Measurements from ENCODE around the gene LSAMP.

LSAMP gene

GRCh38 chr3:116285781-116286421 is 159.4 kb downstream of the LSAMP start:
- in situ Hi-C loops (cut with HindIII; ENCODE audit: low sequenced_read_pairs) = loop anchor here (5.0 kb wide), 1 partner anchor 36 kb away; no protein-coding TSS in a partner anchor
- no peak for TF ChIP-seq CTCF (IDR thresholded peaks at IDR 0.05; ENCODE audit: low read depth, low read length, missing control alignments)
- H3K4me3 ChIP-seq (ENCODE audit: low read depth, low read length) = no peak overlapping the region
- DNase-seq (ENCODE audit: low read depth) = no peak

GRCh38 chr3:116281313-116282143 is 163.8 kb downstream of the LSAMP start:
- DNase-seq (ENCODE audit: low read depth) = no peak
- TF ChIP-seq CTCF (IDR thresholded peaks at IDR 0.05; ENCODE audit: low read depth, low read length, missing control alignments) = no peak
- in situ Hi-C loops (cut with HindIII; ENCODE audit: low sequenced_read_pairs) = no loop called here
- H3K4me3 ChIP-seq (ENCODE audit: low read depth, low read length) = no peak overlapping the region

- in situ Hi-C loops (cut with HindIII; ENCODE audit: low sequenced_read_pairs) = no loop called here
- DNase-seq (ENCODE audit: low read depth) = no peak
- no peak overlapping the region for H3K4me3 ChIP-seq (ENCODE audit: low read depth, low read length)
- TF ChIP-seq CTCF (IDR thresholded peaks at IDR 0.05; ENCODE audit: low read depth, low read length, missing control alignments) = no peak
Observed at GRCh38 chr3:116280130-116280740, 165.1 kb downstream of the LSAMP start.

GRCh38 chr3:116276675-116277074 is 168.6 kb downstream of the LSAMP start:
- no peak overlapping the region for H3K4me3 ChIP-seq (ENCODE audit: low read depth, low read length)
- in situ Hi-C loops (cut with HindIII; ENCODE audit: low sequenced_read_pairs) = no loop called here
- DNase-seq (ENCODE audit: low read depth) = no peak
- TF ChIP-seq CTCF (IDR thresholded peaks at IDR 0.05; ENCODE audit: low read depth, low read length, missing control alignments) = no peak

GRCh38 chr3:116270056-116270455 is 175.2 kb downstream of the LSAMP start:
- TF ChIP-seq CTCF (IDR thresholded peaks at IDR 0.05; ENCODE audit: low read depth, low read length, missing control alignments) = no peak
- H3K4me3 ChIP-seq (ENCODE audit: low read depth, low read length) = no peak overlapping the region
- in situ Hi-C loops (cut with HindIII; ENCODE audit: low sequenced_read_pairs) = no loop called here
- DNase-seq (ENCODE audit: low read depth) = no peak

- H3K4me3 ChIP-seq (ENCODE audit: low read depth, low read length) = no peak overlapping the region
- in situ Hi-C loops (cut with HindIII; ENCODE audit: low sequenced_read_pairs) = no loop called here
- no peak for DNase-seq (ENCODE audit: low read depth)
- TF ChIP-seq CTCF (IDR thresholded peaks at IDR 0.05; ENCODE audit: low read depth, low read length, missing control alignments) = no peak
Observed at GRCh38 chr3:116267116-116267515, 178.2 kb downstream of the LSAMP start.
